ENCODE data around the gene CFAP77. TPM values are rescaled to one million over a fixed set of nuclear protein-coding genes. Genes with fewer than 3 reads are reported as not detected.

The CFAP77 gene
- polyA plus RNA-seq, 1 of the 3 experiments (the other 2 are of a cell fraction), result 1.1 TPM

DNA sequence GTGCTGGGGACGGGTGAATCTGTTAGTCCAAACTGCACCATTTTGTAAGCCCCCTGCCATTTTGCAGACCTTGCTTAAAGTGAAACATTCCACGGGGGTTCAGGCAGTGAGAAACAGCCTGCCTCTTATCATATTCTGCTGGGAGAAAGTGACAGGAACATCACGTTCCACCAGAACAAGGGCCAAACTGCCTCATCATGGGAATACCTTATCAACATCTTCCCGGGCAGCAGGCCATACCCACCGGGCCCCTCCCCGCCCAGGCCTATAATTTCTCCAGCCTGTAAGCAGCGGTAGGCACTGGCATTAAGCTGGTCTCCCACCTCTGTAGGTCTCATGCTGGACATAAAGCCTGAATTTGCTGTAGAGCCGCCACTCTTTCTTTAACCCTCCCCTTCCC is 1.5 kb upstream of the CFAP77 start:
- no peak overlapping the region for H2AFZ ChIP-seq (ENCODE audit: low read depth)
- no peak for DNase-seq
- peaks cover 8% of the 10 kb centered on the region for H3F3A ChIP-seq (replicated peaks; ENCODE audit: insufficient read depth)
- no peaks in the 10 kb centered on the region for H3K9me3 ChIP-seq
- H3K79me2 ChIP-seq (ENCODE audit: insufficient read depth), result peaks cover 35% of the 10 kb centered on the region
- H3K9ac ChIP-seq, result no peak overlapping the region
- POLR2A ChIA-PET, result no interaction called here
- TF ChIP-seq FOXM1 (IDR thresholded peaks at IDR 0.05; ENCODE audit: low read depth), result no peak
- no peak for TF ChIP-seq MEF2A (IDR thresholded peaks at IDR 0.05; ENCODE audit: borderline replicate concordance, low read depth)
- H4K20me1 ChIP-seq (ENCODE audit: insufficient read depth), result no peaks in the 10 kb centered on the region
- H3K27ac ChIP-seq (ENCODE audit: low read depth in 2 of 2, low read length in 1 of 2), result no peak overlapping the region
- peaks cover 0 to 30% of the 10 kb centered on the region in 2 experiments; a peak in 3 of 4 replicates for H3K4me1 ChIP-seq (ENCODE audit: control insufficient read depth in 1 of 2, insufficient read depth in 2 of 2, low read depth in 1 of 2, low read length in 1 of 2)
- 77% methylated on average over 7 of the region's 8 CpGs for WGBS (ENCODE audit: low lambda C conversion rate)
- CTCF ChIA-PET, result interaction anchor here (0.6 to 9.5 kb wide), 2 partner anchors 100 to 149 kb away, joined by 3 to 72 read pairs; no protein-coding TSS in a partner anchor
- peaks cover 2% of the 10 kb centered on the region in 2 experiments for H3K36me3 ChIP-seq (replicated peaks in 1 of 2; ENCODE audit: control insufficient read depth in 1 of 2, insufficient read depth in 2 of 2, low read length in 1 of 2)
- H3K4me3 ChIP-seq (ENCODE audit: low read depth in 2 of 2, low read length in 1 of 2), result no peak overlapping the region
- H3K9me2 ChIP-seq, result no peaks in the 10 kb centered on the region
- no peaks in the 10 kb centered on the region for H3K27me3 ChIP-seq (ENCODE audit: insufficient read depth)
- H3K4me2 ChIP-seq, result no peak overlapping the region

- peak; percentile 33 for DNase-seq
- Histone ChIP-seq H3K27me3 (ENCODE audit: insufficient read depth) (no peaks in the 10 kb centered on the region), H3K9me2 (no peaks in the 10 kb centered on the region), H2AFZ (ENCODE audit: low read depth) (peak overlapping the region; percentile 100), H3K4me2 (peak overlapping the region; percentile 88), H3K4me1 (ENCODE audit: control insufficient read depth in 1 of 2, insufficient read depth in 2 of 2, low read depth in 1 of 2, low read length in 1 of 2) (peaks cover 0 to 24% of the 10 kb centered on the region in 2 experiments; a peak in 2 of 4 replicates), H3K9me3 (no peaks in the 10 kb centered on the region), H3K36me3 (replicated peaks in 1 of 2; ENCODE audit: control insufficient read depth in 1 of 2, insufficient read depth in 2 of 2, low read length in 1 of 2) (no peaks in the 10 kb centered on the region), H3F3A (replicated peaks; ENCODE audit: insufficient read depth) (peaks cover 8% of the 10 kb centered on the region), H3K79me2 (ENCODE audit: insufficient read depth) (peaks cover 13% of the 10 kb centered on the region), H3K4me3 (ENCODE audit: low read depth in 2 of 2, low read length in 1 of 2) (peak overlapping the region; percentile 67 to 76), H4K20me1 (ENCODE audit: insufficient read depth) (no peaks in the 10 kb centered on the region), H3K9ac (peak overlapping the region; percentile 89; the same call in 1 of the 2 replicates), H3K27ac (ENCODE audit: low read depth in 2 of 2, low read length in 1 of 2) (no peak overlapping the region)
- ChIA-PET CTCF (interaction anchor here (0.7 to 9.5 kb wide), 8 partner anchors 90 to 395 kb away, joined by 3 to 72 read pairs (median 3); partner anchors contain the start of genes DDX31 and GTF3C4), POLR2A (interaction anchor here (0.6 kb wide), 1 partner anchor 91 kb away, joined by 3 read pairs; no protein-coding TSS in a partner anchor)
- no peak for TF ChIP-seq EZH2phosphoT487 (IDR thresholded peaks at IDR 0.05; ENCODE audit: borderline replicate concordance, low read depth)
- TF ChIP-seq CHD2 (IDR thresholded peaks at IDR 0.05; ENCODE audit: low read length, partially characterized antibody), result no peak
- TF ChIP-seq TAF1 (IDR thresholded peaks at IDR 0.05; ENCODE audit: borderline replicate concordance, low read depth, low read length), result no peak
- TF ChIP-seq CTCF (IDR thresholded peaks at IDR 0.05), result no peak
- TF ChIP-seq FOXM1 (IDR thresholded peaks at IDR 0.05; ENCODE audit: low read depth), result no peak
- TF ChIP-seq MEF2A (IDR thresholded peaks at IDR 0.05; ENCODE audit: borderline replicate concordance, low read depth), result no peak
- TF ChIP-seq TEAD4 (IDR thresholded peaks at IDR 0.05; ENCODE audit: borderline replicate concordance, insufficient read depth), result no peak
- no peak for TF ChIP-seq MXI1 (IDR thresholded peaks at IDR 0.05; ENCODE audit: low read depth, low read length)
- no peak for TF ChIP-seq RXRA (IDR thresholded peaks at IDR 0.05; ENCODE audit: borderline replicate concordance, low read depth)
- TF ChIP-seq FOXJ3 (CRISPR knock-in tag; IDR thresholded peaks at IDR 0.05), result no peak
- TF ChIP-seq USF1 (IDR thresholded peaks at IDR 0.05; ENCODE audit: borderline replicate concordance, low read depth), result no peak
- TF ChIP-seq, protein P1, sequence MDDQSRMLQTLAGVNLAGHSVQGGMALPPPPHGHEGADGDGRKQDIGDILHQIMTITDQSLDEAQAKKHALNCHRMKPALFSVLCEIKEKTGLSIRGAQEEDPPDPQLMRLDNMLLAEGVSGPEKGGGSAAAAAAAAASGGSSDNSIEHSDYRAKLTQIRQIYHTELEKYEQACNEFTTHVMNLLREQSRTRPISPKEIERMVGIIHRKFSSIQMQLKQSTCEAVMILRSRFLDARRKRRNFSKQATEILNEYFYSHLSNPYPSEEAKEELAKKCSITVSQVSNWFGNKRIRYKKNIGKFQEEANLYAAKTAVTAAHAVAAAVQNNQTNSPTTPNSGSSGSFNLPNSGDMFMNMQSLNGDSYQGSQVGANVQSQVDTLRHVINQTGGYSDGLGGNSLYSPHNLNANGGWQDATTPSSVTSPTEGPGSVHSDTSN (IDR thresholded peaks at IDR 0.05), result no peak
- TF ChIP-seq NRF1 (IDR thresholded peaks at IDR 0.05; ENCODE audit: low read depth, low read length), result no peak
- no peak for TF ChIP-seq JUND (IDR thresholded peaks at IDR 0.05)
- no peak for TF ChIP-seq EP300 (IDR thresholded peaks at IDR 0.05; ENCODE audit: borderline replicate concordance in 1 of 2, low read depth in 1 of 2, low read length in 1 of 2)
- TF ChIP-seq RAD21 (IDR thresholded peaks at IDR 0.05; ENCODE audit: low read length), result no peak
- no peak for TF ChIP-seq GABPA (IDR thresholded peaks at IDR 0.05; ENCODE audit: low read depth)
- 61% methylated on average over 18 of the region's 19 CpGs for WGBS (ENCODE audit: low lambda C conversion rate)
Observed at GRCh38 chr9:132410642-132411041, 631 bp downstream of the CFAP77 start.
